Caco-2 (cell line): Measurements from ENCODE around the gene ZNF438. TPM values are rescaled to one million over a fixed set of nuclear protein-coding genes. Genes with fewer than 3 reads are reported as not detected.

ENCODE experiments used
- BruUV-seq: library from RNA; stranded (reverse); fragments of 400-500 nt; replicated peaks from 2 replicates; lab custom pipeline; 2021; lab: Mats Ljungman, UMichigan
- CTCF ChIA-PET: fragments of 300-600 bp; sonication (Branson Sonifier 250); formaldehyde crosslinking; loops from one replicate; lab custom pipeline; 2022; ENCODE audit warnings: antibody characterized with exemption; lab: Charles Lee
- POLR2A ChIA-PET: fragments of 300-600 bp; sonication (Branson Sonifier 250); formaldehyde crosslinking; loops from one replicate; lab custom pipeline; 2022; ENCODE audit warnings: antibody characterized with exemption; lab: Charles Lee
- DNase-seq, 2 experiments: peaks; one replicate each; pipeline versions ENCODE4 v3.0.0 to v3.0.0-alpha.2; 2020 to 2022
- H3K27me3 ChIP-seq: replicated peaks from 2 replicates; pipeline ENCODE4 v1.6.0; 2011; ENCODE audit warnings: low read length; ENCODE audit not compliant: control insufficient read depth, insufficient read depth
- H3K36me3 ChIP-seq: 2 replicates; pipeline ENCODE4 v1.5.1; 2011; ENCODE audit warnings: low read length; ENCODE audit not compliant: control insufficient read depth, insufficient read depth
- H3K4me1 ChIP-seq: fragments of 250-450 bp; sonication (Bioruptor Pico); 2 replicates; pipeline ENCODE4 v1.5.1; 2020; ENCODE audit warnings: mild to moderate bottlenecking
- H3K4me3 ChIP-seq: 2 replicates; pipeline ENCODE4 v1.5.1; 2011; ENCODE audit warnings: low read depth, mild to moderate bottlenecking, control low read depth, low read length
- H3K9me3 ChIP-seq: fragments of 250-450 bp; sonication (Bioruptor Pico); 2 replicates; pipeline ENCODE4 v1.5.1; 2020; ENCODE audit warnings: mild to moderate bottlenecking, moderate library complexity
- H3K27ac Mint-ChIP-seq: one replicate; pipeline ENCODE4 v1.8.0; 2022; ENCODE audit warnings: mixed read lengths; ENCODE audit not compliant: unreplicated experiment
- H3K27me3 Mint-ChIP-seq: one replicate; pipeline ENCODE4 v1.8.0; 2022; ENCODE audit warnings: mixed read lengths; ENCODE audit not compliant: insufficient read depth, unreplicated experiment
- H3K36me3 Mint-ChIP-seq: one replicate; pipeline ENCODE4 v1.8.0; 2022; ENCODE audit warnings: mild to moderate bottlenecking, mixed read lengths; ENCODE audit not compliant: insufficient read depth, unreplicated experiment
- H3K4me1 Mint-ChIP-seq: one replicate; pipeline ENCODE4 v1.8.0; 2022; ENCODE audit warnings: low read depth, mixed read lengths; ENCODE audit not compliant: unreplicated experiment
- H3K4me3 Mint-ChIP-seq: one replicate; pipeline ENCODE4 v1.8.0; 2022; ENCODE audit warnings: mild to moderate bottlenecking, moderate library complexity, mixed read lengths; ENCODE audit not compliant: unreplicated experiment
- H3K9me3 Mint-ChIP-seq: one replicate; pipeline ENCODE4 v1.8.0; 2022; ENCODE audit warnings: mixed read lengths; ENCODE audit not compliant: unreplicated experiment
- intact Hi-C: fragments of 100-400 bp; cut with micrococcal nuclease; formaldehyde crosslinking; loops from one replicate; pipeline ENCODE4 v1.10.0; 2022; ENCODE audit not compliant: unreplicated experiment
- total RNA-seq: library from RNA; stranded (reverse); gene quantifications from 2 replicates; pipeline ENCODE4 v1.2.3, GENCODE V29; 2022
- TF ChIP-seq, protein P1 (sequence below), 2 experiments: fragments of 200-600 bp in 1 of 2; IDR thresholded peaks; 1 replicate in 1 of 2; 2 replicates in 1 of 2; pipeline versions ENCODE4 v1.5.1 to v1.8.0; 2011 to 2022; ENCODE audit warnings: antibody characterized with exemption in 1 of 2, control low read depth in 1 of 2, inconsistent platforms in 1 of 2, low read depth in 1 of 2, low read length in 1 of 2, mild to moderate bottlenecking in 1 of 2, moderate library complexity in 1 of 2; ENCODE audit not compliant: insufficient read depth in 1 of 2, severe bottlenecking in 1 of 2, unreplicated experiment in 1 of 2

ZNF438 gene
- total RNA-seq, 1 experiment from 2014 or later, result 1.00 TPM

DNA sequence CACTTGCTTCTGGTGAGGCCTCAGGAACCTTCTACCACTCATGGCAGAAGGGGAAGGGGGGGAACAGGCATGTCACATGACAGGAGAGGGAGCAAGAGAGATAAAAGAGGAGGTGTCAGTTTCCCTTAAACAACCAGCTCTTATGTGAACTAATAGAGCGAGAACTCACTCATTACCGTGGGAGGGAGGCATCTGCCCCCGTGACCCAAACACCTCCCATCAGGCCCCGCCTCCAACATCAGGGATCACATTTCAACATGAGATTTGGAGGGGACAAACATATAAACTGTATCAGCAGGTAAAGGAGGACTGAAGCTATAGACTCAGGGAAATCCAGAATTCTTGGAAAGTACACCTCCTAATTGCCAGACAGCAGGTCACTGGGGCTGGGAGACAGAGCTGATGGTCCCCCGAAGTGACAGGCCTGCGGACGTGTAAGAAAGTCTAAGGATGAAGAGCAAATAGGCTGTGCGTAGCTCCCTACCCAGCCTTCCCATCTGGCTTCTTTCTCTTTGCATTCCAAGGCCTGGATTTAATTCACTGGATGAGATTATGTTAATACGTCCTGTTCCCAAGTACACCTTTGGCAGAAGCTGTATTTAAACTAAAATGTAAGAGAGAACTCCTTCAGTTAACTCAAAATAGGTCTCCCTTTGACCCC, 215.4 kb downstream of the ZNF438 start:
- H3K4me1 Mint-ChIP-seq, result no peaks in the 10 kb centered on the region

DNA sequence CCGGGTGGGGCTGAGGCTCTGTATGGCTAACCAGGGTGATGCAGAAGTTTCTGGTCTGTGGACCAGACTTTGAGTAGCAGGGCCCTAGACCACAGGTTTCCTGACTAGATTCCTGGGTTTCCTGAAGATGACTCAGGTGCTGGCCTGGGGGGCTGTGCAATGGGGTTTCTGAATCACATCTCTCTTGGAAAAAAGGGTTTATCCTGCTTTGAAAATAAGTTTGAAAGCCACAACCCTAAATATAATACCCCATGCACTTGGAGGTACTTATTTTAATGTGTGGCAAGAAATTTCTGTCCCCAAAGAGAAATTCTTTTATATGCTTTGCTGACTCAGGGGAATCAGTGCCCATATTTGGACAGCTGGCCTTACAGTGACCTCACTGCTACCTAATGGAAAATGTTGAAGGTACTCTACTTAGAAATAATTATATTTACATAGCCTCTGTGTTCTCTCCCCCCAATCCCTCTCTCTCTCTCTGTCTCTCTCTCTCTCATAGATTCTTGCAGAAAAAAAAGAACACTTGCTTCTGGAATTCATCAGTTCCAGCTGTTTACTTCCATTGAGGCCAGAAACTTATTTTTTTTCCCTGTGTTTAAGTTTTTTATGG, 217.7 kb downstream of the ZNF438 start:
- no peaks in the 10 kb centered on the region for H3K36me3 ChIP-seq
- H3K4me1 Mint-ChIP-seq, result no peaks in the 10 kb centered on the region
- H3K36me3 Mint-ChIP-seq, result no peaks in the 10 kb centered on the region
- no peak overlapping the region for H3K4me3 Mint-ChIP-seq
- POLR2A ChIA-PET, result no interaction called here
- no peaks in the 10 kb centered on the region for H3K9me3 ChIP-seq
- H3K27ac Mint-ChIP-seq, result no peak overlapping the region
- H3K9me3 Mint-ChIP-seq, result no peaks in the 10 kb centered on the region
- intact Hi-C loops, result no loop called here
- H3K27me3 Mint-ChIP-seq, result peaks cover 3% of the 10 kb centered on the region
- BruUV-seq, result no TSS peak
- H3K4me1 ChIP-seq, result no peaks in the 10 kb centered on the region
- H3K4me3 ChIP-seq, result no peak overlapping the region
- TF ChIP-seq, protein P1, sequence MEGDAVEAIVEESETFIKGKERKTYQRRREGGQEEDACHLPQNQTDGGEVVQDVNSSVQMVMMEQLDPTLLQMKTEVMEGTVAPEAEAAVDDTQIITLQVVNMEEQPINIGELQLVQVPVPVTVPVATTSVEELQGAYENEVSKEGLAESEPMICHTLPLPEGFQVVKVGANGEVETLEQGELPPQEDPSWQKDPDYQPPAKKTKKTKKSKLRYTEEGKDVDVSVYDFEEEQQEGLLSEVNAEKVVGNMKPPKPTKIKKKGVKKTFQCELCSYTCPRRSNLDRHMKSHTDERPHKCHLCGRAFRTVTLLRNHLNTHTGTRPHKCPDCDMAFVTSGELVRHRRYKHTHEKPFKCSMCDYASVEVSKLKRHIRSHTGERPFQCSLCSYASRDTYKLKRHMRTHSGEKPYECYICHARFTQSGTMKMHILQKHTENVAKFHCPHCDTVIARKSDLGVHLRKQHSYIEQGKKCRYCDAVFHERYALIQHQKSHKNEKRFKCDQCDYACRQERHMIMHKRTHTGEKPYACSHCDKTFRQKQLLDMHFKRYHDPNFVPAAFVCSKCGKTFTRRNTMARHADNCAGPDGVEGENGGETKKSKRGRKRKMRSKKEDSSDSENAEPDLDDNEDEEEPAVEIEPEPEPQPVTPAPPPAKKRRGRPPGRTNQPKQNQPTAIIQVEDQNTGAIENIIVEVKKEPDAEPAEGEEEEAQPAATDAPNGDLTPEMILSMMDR (IDR thresholded peaks at IDR 0.05; ENCODE audit: insufficient read depth in 1 of 2, low read depth in 1 of 2, low read length in 1 of 2, severe bottlenecking in 1 of 2, unreplicated experiment in 1 of 2), result no peak
- DNase-seq, result no peak
- no peaks in the 10 kb centered on the region for H3K27me3 ChIP-seq
- CTCF ChIA-PET, result no interaction called here

More for the DNA sequence above, 215.4 kb downstream of the ZNF438 start:
- POLR2A ChIA-PET, result no interaction called here
- H3K9me3 Mint-ChIP-seq, result no peaks in the 10 kb centered on the region
- no peaks in the 10 kb centered on the region for H3K9me3 ChIP-seq
- TF ChIP-seq, protein P1 (IDR thresholded peaks at IDR 0.05; ENCODE audit: insufficient read depth in 1 of 2, low read depth in 1 of 2, low read length in 1 of 2, severe bottlenecking in 1 of 2, unreplicated experiment in 1 of 2), result no peak
- H3K27me3 ChIP-seq, result no peaks in the 10 kb centered on the region
- CTCF ChIA-PET, result no interaction called here
- no TSS peak for BruUV-seq
- H3K4me1 ChIP-seq, result no peaks in the 10 kb centered on the region
- peaks cover 3% of the 10 kb centered on the region for H3K27me3 Mint-ChIP-seq
- no peaks in the 10 kb centered on the region for H3K36me3 Mint-ChIP-seq
- H3K4me3 Mint-ChIP-seq, result no peak overlapping the region
- no peak overlapping the region for H3K4me3 ChIP-seq
- intact Hi-C loops, result no loop called here
- H3K27ac Mint-ChIP-seq, result no peak overlapping the region
- no peak for DNase-seq
- no peaks in the 10 kb centered on the region for H3K36me3 ChIP-seq

DNA sequence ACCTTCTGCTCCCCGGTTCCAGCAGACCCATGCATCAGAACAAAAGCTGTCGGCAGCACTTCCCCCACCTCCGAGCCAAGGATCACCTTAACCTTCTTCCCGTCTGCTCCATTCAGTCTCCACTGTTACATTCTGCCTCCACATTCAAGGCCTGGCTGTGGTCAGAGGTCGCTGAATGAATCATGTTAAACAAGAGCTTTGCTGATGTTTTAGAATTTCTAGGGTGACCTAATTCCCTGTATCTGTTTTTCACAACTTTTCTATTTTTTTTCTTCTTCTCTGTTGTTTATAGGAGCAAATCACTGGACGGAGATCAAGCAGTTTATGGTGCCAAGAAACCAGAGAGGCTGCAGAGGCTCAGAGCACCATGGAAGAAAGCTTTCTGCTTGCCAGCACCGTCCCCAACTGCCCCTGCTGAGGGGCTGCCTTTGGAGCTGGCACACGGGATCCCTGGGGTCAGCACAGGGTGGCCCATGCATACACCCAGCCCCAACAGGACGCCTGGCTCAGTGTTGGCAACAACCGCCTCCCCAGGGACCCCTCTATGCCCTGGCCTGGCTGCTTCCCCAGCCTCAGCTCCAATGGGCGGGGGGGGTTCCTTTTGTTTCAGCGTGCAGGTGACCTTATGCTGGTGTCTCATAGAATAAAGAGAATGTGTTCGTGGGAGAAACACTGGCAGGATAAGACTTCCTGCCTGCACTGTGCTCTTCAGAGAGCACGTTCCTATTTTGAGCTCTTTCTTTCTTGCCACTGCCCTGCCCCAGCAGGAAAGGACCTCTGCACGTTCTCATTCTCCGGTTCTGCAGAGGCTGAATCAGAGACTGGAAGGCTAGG, 219.4 kb downstream of the ZNF438 start:
- POLR2A ChIA-PET, result no interaction called here
- H3K27ac Mint-ChIP-seq, result no peak overlapping the region

More for the DNA sequence above, 219.4 kb downstream of the ZNF438 start:
- Mint-ChIP-seq H3K27me3 (peaks cover 3% of the 10 kb centered on the region), H3K4me3 (no peak overlapping the region), H3K9me3 (no peaks in the 10 kb centered on the region), H3K4me1 (no peaks in the 10 kb centered on the region), H3K36me3 (no peaks in the 10 kb centered on the region)
- no peaks in the 10 kb centered on the region for H3K27me3 ChIP-seq
- H3K4me1 ChIP-seq, result no peaks in the 10 kb centered on the region
- no peak for DNase-seq
- CTCF ChIA-PET, result interaction anchor here (0.6 to 0.7 kb wide), 2 partner anchors 66 to 1134 kb away, joined by 3 read pairs; no protein-coding TSS in a partner anchor
- intact Hi-C loops, result no loop called here
- TF ChIP-seq, protein P1 (IDR thresholded peaks at IDR 0.05; ENCODE audit: insufficient read depth in 1 of 2, low read depth in 1 of 2, low read length in 1 of 2, severe bottlenecking in 1 of 2, unreplicated experiment in 1 of 2), result no peak
- BruUV-seq, result no TSS peak
- H3K4me3 ChIP-seq, result no peak overlapping the region
- no peaks in the 10 kb centered on the region for H3K9me3 ChIP-seq
- H3K36me3 ChIP-seq, result no peaks in the 10 kb centered on the region
